Erythroblast (primary cell): ENCODE measurements around the gene QRFPR.

Experiments
- GATA1 ChIP-seq: IDR thresholded peaks from 2 replicates; pipeline ENCODE4 v1.6.1; 2011; ENCODE audit warnings: low read depth, mild to moderate bottlenecking, control low read depth, low read length, moderate library complexity
- POLR2A ChIP-seq: IDR thresholded peaks from 2 replicates; pipeline ENCODE4 v1.6.1; 2011; ENCODE audit warnings: mild to moderate bottlenecking, low read length

GRCh38 chr4:121392426-121393086, 11.7 kb upstream of the QRFPR start:
- TF ChIP-seq POLR2A (no peak), GATA1 (no peak)
